ENCODE data around the gene ABLIM1.

DNA sequence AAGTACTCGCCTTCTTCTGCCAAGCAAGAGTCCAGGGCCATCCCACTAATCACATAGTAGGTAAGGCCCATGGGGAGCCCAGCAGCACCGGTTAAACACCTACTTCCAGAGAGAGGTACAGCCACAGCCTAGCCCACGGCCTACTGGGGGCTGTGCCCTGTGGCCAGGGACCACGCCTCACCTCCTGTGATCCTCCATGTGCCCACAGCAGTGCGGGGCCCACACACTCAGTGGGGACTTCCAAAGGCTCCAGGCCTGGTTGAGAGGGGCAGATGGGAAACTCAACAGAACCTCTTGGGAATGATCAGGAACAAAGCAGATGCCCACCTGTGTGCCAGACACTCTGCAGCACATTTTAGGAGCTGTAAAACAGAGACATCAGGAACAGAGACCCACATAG is 273.5 kb downstream of the ABLIM1 start:
- TF ChIP-seq EZH2phosphoT487 (IDR thresholded peaks at IDR 0.05; ENCODE audit: low read length): no peak
- TF ChIP-seq, protein P1, sequence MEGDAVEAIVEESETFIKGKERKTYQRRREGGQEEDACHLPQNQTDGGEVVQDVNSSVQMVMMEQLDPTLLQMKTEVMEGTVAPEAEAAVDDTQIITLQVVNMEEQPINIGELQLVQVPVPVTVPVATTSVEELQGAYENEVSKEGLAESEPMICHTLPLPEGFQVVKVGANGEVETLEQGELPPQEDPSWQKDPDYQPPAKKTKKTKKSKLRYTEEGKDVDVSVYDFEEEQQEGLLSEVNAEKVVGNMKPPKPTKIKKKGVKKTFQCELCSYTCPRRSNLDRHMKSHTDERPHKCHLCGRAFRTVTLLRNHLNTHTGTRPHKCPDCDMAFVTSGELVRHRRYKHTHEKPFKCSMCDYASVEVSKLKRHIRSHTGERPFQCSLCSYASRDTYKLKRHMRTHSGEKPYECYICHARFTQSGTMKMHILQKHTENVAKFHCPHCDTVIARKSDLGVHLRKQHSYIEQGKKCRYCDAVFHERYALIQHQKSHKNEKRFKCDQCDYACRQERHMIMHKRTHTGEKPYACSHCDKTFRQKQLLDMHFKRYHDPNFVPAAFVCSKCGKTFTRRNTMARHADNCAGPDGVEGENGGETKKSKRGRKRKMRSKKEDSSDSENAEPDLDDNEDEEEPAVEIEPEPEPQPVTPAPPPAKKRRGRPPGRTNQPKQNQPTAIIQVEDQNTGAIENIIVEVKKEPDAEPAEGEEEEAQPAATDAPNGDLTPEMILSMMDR (IDR thresholded peaks at IDR 0.05; ENCODE audit: low read length): no peak
- no peak for TF ChIP-seq EZH2 (optimal IDR thresholded peaks at IDR 0.05; ENCODE audit: low read depth, low read length)

All from MM.1S (cell line).